Activated T-helper 17 cell treated with anti-CD3 and anti-CD28 coated beads, Interleukin-2, amount 50 U/mL, for 72 hours (primary cell): ENCODE data around the gene SPON1. TPM values are rescaled to one million over a fixed set of nuclear protein-coding genes. Genes with fewer than 3 reads are reported as not detected.
"Not testable (repeated sequence)": the region's sequence is repeated elsewhere in the genome, so short reads cannot be mapped to it uniquely, and the experiment has no call there.

ENCODE experiments used
- ATAC-seq: fragments of 150-1000 bp; cut with Tn5 transposase; replicated peaks from 2 replicates; pipeline ENCODE4 v1.10.0; 2021; ENCODE audit warnings: mild to moderate bottlenecking, moderate library complexity
- H3K27ac Mint-ChIP-seq: one replicate; pipeline ENCODE4 v1.8.0; 2022; ENCODE audit warnings: mixed read lengths
- H3K27me3 Mint-ChIP-seq: one replicate; pipeline ENCODE4 v1.8.0; 2022; ENCODE audit warnings: mixed read lengths
- H3K36me3 Mint-ChIP-seq: one replicate; pipeline ENCODE4 v1.8.0; 2022; ENCODE audit warnings: low read depth, mild to moderate bottlenecking, mixed read lengths
- H3K4me1 Mint-ChIP-seq: one replicate; pipeline ENCODE4 v1.8.0; 2022; ENCODE audit warnings: mixed read lengths
- H3K4me3 Mint-ChIP-seq: one replicate; pipeline ENCODE4 v1.8.0; 2022; ENCODE audit warnings: mild to moderate bottlenecking, mixed read lengths
- H3K9me3 Mint-ChIP-seq: one replicate; pipeline ENCODE4 v1.8.0; 2022; ENCODE audit warnings: mixed read lengths
- total RNA-seq, 2 donors: library from RNA; stranded (reverse); gene quantifications; one replicate each; pipeline ENCODE4 v1.2.3, GENCODE V29; 2022

The SPON1 gene
- under 1 TPM; 0.06 to 0.90 TPM for total RNA-seq

GRCh38 chr11:13962562-13963168 is at the start of gene SPON1:
Gene SPON1 (plus strand): TSS chr11:13962723. CDS start chr11:13962905, 182 bp downstream.
- Mint-ChIP-seq H3K27ac (no peak within 1 kb of the TSS), H3K27me3 (peaks cover 45% of the 10 kb centered on the region), H3K36me3 (no peaks in the 10 kb centered on the region), H3K4me1 (peaks cover 7% of the 10 kb centered on the region), H3K9me3 (no peaks in the 10 kb centered on the region), H3K4me3 (peak within 1 kb of the TSS; percentile 68)
- ATAC-seq = peak; percentile 63

- no peaks in the 10 kb centered on the region for H3K36me3 Mint-ChIP-seq
- H3K9me3 Mint-ChIP-seq = peaks cover 16% of the 10 kb centered on the region
- ATAC-seq = no peak
- H3K27ac Mint-ChIP-seq = no peak overlapping the region
- peaks cover 10% of the 10 kb centered on the region for H3K4me1 Mint-ChIP-seq
- H3K4me3 Mint-ChIP-seq = no peak overlapping the region
- no peaks in the 10 kb centered on the region for H3K27me3 Mint-ChIP-seq
These were observed 45.3 kb upstream of the SPON1 start for GRCh38 chr11:13917264-13917663.

- ATAC-seq = no peak
- no peak overlapping the region for H3K4me3 Mint-ChIP-seq
- H3K9me3 Mint-ChIP-seq = peaks cover 16% of the 10 kb centered on the region
- H3K4me1 Mint-ChIP-seq = peaks cover 16% of the 10 kb centered on the region
- H3K36me3 Mint-ChIP-seq = no peaks in the 10 kb centered on the region
- no peaks in the 10 kb centered on the region for H3K27me3 Mint-ChIP-seq
- no peak overlapping the region for H3K27ac Mint-ChIP-seq
These were observed 44.6 kb upstream of the SPON1 start for GRCh38 chr11:13917904-13918303.

- ATAC-seq = no peak
- Mint-ChIP-seq H3K4me3 (no peak overlapping the region), H3K9me3 (peaks cover 20% of the 10 kb centered on the region), H3K27me3 (no peaks in the 10 kb centered on the region), H3K27ac (no peak overlapping the region), H3K4me1 (peaks cover 40% of the 10 kb centered on the region), H3K36me3 (no peaks in the 10 kb centered on the region)
These were observed 41.8 kb upstream of the SPON1 start for GRCh38 chr11:13920756-13921155.

- Mint-ChIP-seq H3K4me3 (no peak overlapping the region), H3K27ac (no peak overlapping the region), H3K4me1 (peaks cover 41% of the 10 kb centered on the region), H3K9me3 (peaks cover 14% of the 10 kb centered on the region), H3K36me3 (no peaks in the 10 kb centered on the region), H3K27me3 (no peaks in the 10 kb centered on the region)
- no peak for ATAC-seq
These were observed 41.0 kb upstream of the SPON1 start for GRCh38 chr11:13921545-13921944.

- Mint-ChIP-seq H3K4me1 (peaks cover 36% of the 10 kb centered on the region), H3K27ac (peak overlapping the region; percentile 78), H3K36me3 (no peaks in the 10 kb centered on the region), H3K9me3 (peaks cover 11% of the 10 kb centered on the region), H3K27me3 (no peaks in the 10 kb centered on the region), H3K4me3 (peak overlapping the region; percentile 71)
- ATAC-seq = peak; percentile 18
These were observed 39.3 kb upstream of the SPON1 start for GRCh38 chr11:13923182-13923581.

GRCh38 chr11:13923716-13924650 is 38.5 kb upstream of the SPON1 start:
- peak overlapping the region; percentile 71 for H3K4me3 Mint-ChIP-seq
- peaks cover 11% of the 10 kb centered on the region for H3K9me3 Mint-ChIP-seq
- no peaks in the 10 kb centered on the region for H3K27me3 Mint-ChIP-seq
- H3K4me1 Mint-ChIP-seq = peaks cover 40% of the 10 kb centered on the region
- peak overlapping the region; percentile 71 for H3K27ac Mint-ChIP-seq
- no peaks in the 10 kb centered on the region for H3K36me3 Mint-ChIP-seq
- ATAC-seq = peak; percentile 52

- H3K9me3 Mint-ChIP-seq = peaks cover 11% of the 10 kb centered on the region
- H3K36me3 Mint-ChIP-seq = no peaks in the 10 kb centered on the region
- peaks cover 44% of the 10 kb centered on the region for H3K4me1 Mint-ChIP-seq
- no peaks in the 10 kb centered on the region for H3K27me3 Mint-ChIP-seq
- peak overlapping the region; percentile 71 for H3K27ac Mint-ChIP-seq
- H3K4me3 Mint-ChIP-seq = peak overlapping the region; percentile 71
- ATAC-seq = no peak
These were observed 37.7 kb upstream of the SPON1 start for GRCh38 chr11:13924801-13925327.

GRCh38 chr11:13926366-13926765 is 36.2 kb upstream of the SPON1 start:
- not testable (repeated sequence) for H3K27me3 Mint-ChIP-seq, H3K36me3 Mint-ChIP-seq, H3K27ac Mint-ChIP-seq, H3K4me3 Mint-ChIP-seq, ATAC-seq
- Mint-ChIP-seq H3K4me1 (peaks cover 40% of the 10 kb centered on the region), H3K9me3 (peaks cover 11% of the 10 kb centered on the region)

- ATAC-seq = no peak
- no peaks in the 10 kb centered on the region for H3K27me3 Mint-ChIP-seq
- no peak overlapping the region for H3K27ac Mint-ChIP-seq
- peaks cover 40% of the 10 kb centered on the region for H3K4me1 Mint-ChIP-seq
- H3K9me3 Mint-ChIP-seq = peaks cover 11% of the 10 kb centered on the region
- no peak overlapping the region for H3K4me3 Mint-ChIP-seq
- no peaks in the 10 kb centered on the region for H3K36me3 Mint-ChIP-seq
These were observed 35.5 kb upstream of the SPON1 start for GRCh38 chr11:13926981-13927380.

GRCh38 chr11:13927481-13927880 is 35.0 kb upstream of the SPON1 start:
- Mint-ChIP-seq H3K4me1 (peaks cover 37% of the 10 kb centered on the region), H3K4me3 (no peak overlapping the region), H3K27me3 (no peaks in the 10 kb centered on the region)

GRCh38 chr11:13928566-13929251 is 33.8 kb upstream of the SPON1 start:
- Mint-ChIP-seq H3K27ac (peak overlapping the region; percentile 5), H3K27me3 (no peaks in the 10 kb centered on the region), H3K36me3 (no peaks in the 10 kb centered on the region), H3K9me3 (peaks cover 11% of the 10 kb centered on the region), H3K4me3 (no peak overlapping the region), H3K4me1 (peaks cover 25% of the 10 kb centered on the region)
- peak; percentile 52 for ATAC-seq

More at GRCh38 chr11:13927481-13927880, 35.0 kb upstream of the SPON1 start:
- Mint-ChIP-seq H3K27ac (no peak overlapping the region), H3K9me3 (peaks cover 11% of the 10 kb centered on the region), H3K36me3 (no peaks in the 10 kb centered on the region)
- no peak for ATAC-seq

GRCh38 chr11:13929395-13929891 is 33.1 kb upstream of the SPON1 start:
- Mint-ChIP-seq H3K4me3 (no peak overlapping the region), H3K9me3 (peaks cover 8% of the 10 kb centered on the region), H3K4me1 (peaks cover 19% of the 10 kb centered on the region), H3K36me3 (no peaks in the 10 kb centered on the region), H3K27ac (peak overlapping the region; percentile 5), H3K27me3 (no peaks in the 10 kb centered on the region)
- ATAC-seq = no peak

- ATAC-seq = no peak
- peaks cover 4% of the 10 kb centered on the region for H3K9me3 Mint-ChIP-seq
These were observed 31.2 kb upstream of the SPON1 start for GRCh38 chr11:13931356-13931755.

More at GRCh38 chr11:13931356-13931755, 31.2 kb upstream of the SPON1 start:
- no peak overlapping the region for H3K27ac Mint-ChIP-seq
- H3K36me3 Mint-ChIP-seq = no peaks in the 10 kb centered on the region
- peaks cover 8% of the 10 kb centered on the region for H3K4me1 Mint-ChIP-seq
- no peak overlapping the region for H3K4me3 Mint-ChIP-seq
- H3K27me3 Mint-ChIP-seq = no peaks in the 10 kb centered on the region
